Heart right ventricle (tissue), 16 donors: ENCODE measurements around the gene PAX5. TPM values are rescaled to one million over a fixed set of nuclear protein-coding genes. Genes with fewer than 3 reads are reported as not detected.

Source experiments
- ATAC-seq, 8 donors: fragments of 200-7000 bp; cut with Tn5 transposase; one replicate each; pipeline ENCODE4 v1.9.1; 2020; ENCODE audit warnings: mild to moderate bottlenecking in 8 of 8, moderate library complexity in 8 of 8, moderate number of reproducible peaks in 1 of 8
- DNase-seq, 2 donors: peaks; one replicate each; pipeline ENCODE4 v3.0.0-alpha.2; 2020
- H3K27ac ChIP-seq, 10 donors: fragments of 200-600 bp; sonication (generic) in 2 of 10; one replicate each; pipeline versions ENCODE4 v1.5.0 to v1.8.0; 2020 to 2022; ENCODE audit warnings: mild to moderate bottlenecking in 3 of 10
- H3K27me3 ChIP-seq, 7 donors: fragments of 200-600 bp; one replicate each; pipeline ENCODE4 v1.8.0; 2021 to 2022; ENCODE audit warnings: mild to moderate bottlenecking in 2 of 7
- H3K36me3 ChIP-seq, 9 donors: fragments of 200-600 bp; sonication (generic) in 1 of 9; one replicate each; pipeline versions ENCODE4 v1.5.0 to v1.8.0; 2020 to 2022; ENCODE audit warnings: mild to moderate bottlenecking in 2 of 9
- H3K4me1 ChIP-seq, 9 donors: fragments of 200-600 bp; sonication (generic) in 1 of 9; one replicate each; pipeline versions ENCODE4 v1.5.0 to v1.8.0; 2020 to 2022; ENCODE audit warnings: mild to moderate bottlenecking in 4 of 9
- H3K4me3 ChIP-seq, 10 donors: fragments of 200-600 bp; sonication (generic) in 2 of 10; one replicate each; pipeline versions ENCODE4 v1.5.0 to v1.8.0; 2020 to 2022; ENCODE audit warnings: mild to moderate bottlenecking in 7 of 10, moderate library complexity in 2 of 10
- H3K9me3 ChIP-seq, 11 donors: fragments of 200-600 bp in 10 of 11; sonication (generic) in 2 of 11; one replicate each; pipeline versions ENCODE4 v1.5.0 to v1.8.0; 2013 to 2022; ENCODE audit warnings: mild to moderate bottlenecking in 2 of 11, control low read depth in 1 of 11, moderate library complexity in 1 of 11
- WGBS, 2 donors: extraction: QIAGEN DNeasy Blood & Tissue Kit; methylation state at CpG; one replicate each; pipeline ENCODE4 v1.1.7; 2013; ENCODE audit warnings: inconsistent platforms in 1 of 2; 5-methylcytosine and 5-hydroxymethylcytosine counted together
- intact Hi-C, 10 donors: fragments of 100-400 bp; cut with DNase I; formaldehyde crosslinking; loops; one replicate each; pipeline versions ENCODE4 v1.11.1 to v1.14.2; 2022
- polyA plus RNA-seq, 2 donors: library from polyadenylated mRNA; stranded (reverse); fragments of 200-250 nt; gene quantifications; one replicate each; pipeline ENCODE4 v1.2.3, GENCODE V29; 2013
- total RNA-seq, 10 donors: library from RNA; stranded (reverse); fragmentation: NEBNext Ultra II Directional in 3 of 10; extraction: Animal tissue kit (Norgen Biotek cat#: 25700) in 3 of 10; gene quantifications; one replicate each; pipeline versions ENCODE4 v1.2.1 to v1.2.4, GENCODE V29; 2021 to 2023
- TF ChIP-seq, protein P1 (sequence below), 9 donors: fragments of 200-600 bp; sonication (generic) in 2 of 9; IDR thresholded peaks; one replicate each; pipeline versions ENCODE4 v1.5.0 to v1.8.0; 2021 to 2022; ENCODE audit warnings: antibody characterized with exemption in 9 of 9, mild to moderate bottlenecking in 5 of 9, moderate library complexity in 1 of 9
- donor health status: Arrhythmogenic right ventricular cardiomyopathy.
- donor health status: ischemic (EF 13 %, LVEDD 7.1; RV severe dilation, severe dysfunction).
- donor health status: healthy with polysubstance abuse.
- donor health status: DM: no; HTN: yes; CAD: no.
- donor health status: DM: no; HTN: no; CAD: no.
- donor health status: ischemic (EF 25% LVEDD 6.9; RV normal size, moderate dysfunction).
- donor health status: ischemic (EF 25% LVEDD 5.7; RV mildly dilated, moderate dysfunction).
- donor health status: healthy.
- donor health status: DM: yes; HTN: yes; CAD: no.
- donor health status: Ischemic cardiomyopathy.
- donor health status: ischemic (EF 35%, LVEDD 5.7; RV mildly dilated, moderate dysfunction).
- donor health status: nonischemic (EF 11% LVEDD 7.7; RV severe dilation, severe dysfunction).
- donor health status: DM: yes; HTN: yes; CAD: no.
- donor health status: PGD.
- donor health status: ischemic (EF 29% LVEDD 5.4; RV normal size, mild dysfunction).
- donor health status: nonischemic (EF 23%, LVEDD 6.1; RV moderate dilation, normal function).

Gene PAX5
- total and polyA plus RNA-seq, 12 donors: under 0.01 to 0.09 TPM; not detected in 10

DNA sequence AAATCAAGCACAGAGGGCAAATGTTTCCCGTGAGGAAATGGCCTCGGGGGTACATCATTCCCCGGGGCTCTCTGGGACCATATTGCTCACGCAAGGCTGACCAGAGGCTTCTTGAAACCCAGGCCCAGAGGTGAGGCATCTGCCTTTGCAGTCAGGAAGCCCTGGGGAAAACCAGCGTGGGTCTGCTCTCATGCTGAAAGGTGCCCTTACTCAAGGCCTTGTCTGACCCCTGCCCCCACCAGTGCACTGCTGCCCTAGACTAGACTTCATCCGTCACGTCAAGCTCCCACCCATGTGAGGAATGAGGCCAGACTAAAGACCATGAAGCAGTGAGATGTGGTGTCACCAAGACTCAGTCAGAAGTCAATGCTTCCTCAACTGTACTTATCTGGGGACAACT lies 66.1 kb downstream of the PAX5 start:
- no peaks in the 10 kb centered on the region for H3K9me3 ChIP-seq
- ATAC-seq: no peak
- no peak for DNase-seq
- H3K4me3 ChIP-seq: no peak overlapping the region
- H3K27me3 ChIP-seq: peaks cover 0 to 6% (median 0%) of the 10 kb centered on the region in 7 donors
- no peaks in the 10 kb centered on the region for H3K4me1 ChIP-seq
- H3K36me3 ChIP-seq: no peaks in the 10 kb centered on the region
- no peak overlapping the region for H3K27ac ChIP-seq
- intact Hi-C loops: loop anchor here in 1 of 10 donors (10.0 kb wide), 1 partner anchor 57 kb away; no protein-coding TSS in a partner anchor
- TF ChIP-seq, protein P1, sequence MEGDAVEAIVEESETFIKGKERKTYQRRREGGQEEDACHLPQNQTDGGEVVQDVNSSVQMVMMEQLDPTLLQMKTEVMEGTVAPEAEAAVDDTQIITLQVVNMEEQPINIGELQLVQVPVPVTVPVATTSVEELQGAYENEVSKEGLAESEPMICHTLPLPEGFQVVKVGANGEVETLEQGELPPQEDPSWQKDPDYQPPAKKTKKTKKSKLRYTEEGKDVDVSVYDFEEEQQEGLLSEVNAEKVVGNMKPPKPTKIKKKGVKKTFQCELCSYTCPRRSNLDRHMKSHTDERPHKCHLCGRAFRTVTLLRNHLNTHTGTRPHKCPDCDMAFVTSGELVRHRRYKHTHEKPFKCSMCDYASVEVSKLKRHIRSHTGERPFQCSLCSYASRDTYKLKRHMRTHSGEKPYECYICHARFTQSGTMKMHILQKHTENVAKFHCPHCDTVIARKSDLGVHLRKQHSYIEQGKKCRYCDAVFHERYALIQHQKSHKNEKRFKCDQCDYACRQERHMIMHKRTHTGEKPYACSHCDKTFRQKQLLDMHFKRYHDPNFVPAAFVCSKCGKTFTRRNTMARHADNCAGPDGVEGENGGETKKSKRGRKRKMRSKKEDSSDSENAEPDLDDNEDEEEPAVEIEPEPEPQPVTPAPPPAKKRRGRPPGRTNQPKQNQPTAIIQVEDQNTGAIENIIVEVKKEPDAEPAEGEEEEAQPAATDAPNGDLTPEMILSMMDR (IDR thresholded peaks at IDR 0.05): no peak
- 70 to 81% methylated on average over 7 of the region's 7 CpGs for WGBS, 2 donors

DNA sequence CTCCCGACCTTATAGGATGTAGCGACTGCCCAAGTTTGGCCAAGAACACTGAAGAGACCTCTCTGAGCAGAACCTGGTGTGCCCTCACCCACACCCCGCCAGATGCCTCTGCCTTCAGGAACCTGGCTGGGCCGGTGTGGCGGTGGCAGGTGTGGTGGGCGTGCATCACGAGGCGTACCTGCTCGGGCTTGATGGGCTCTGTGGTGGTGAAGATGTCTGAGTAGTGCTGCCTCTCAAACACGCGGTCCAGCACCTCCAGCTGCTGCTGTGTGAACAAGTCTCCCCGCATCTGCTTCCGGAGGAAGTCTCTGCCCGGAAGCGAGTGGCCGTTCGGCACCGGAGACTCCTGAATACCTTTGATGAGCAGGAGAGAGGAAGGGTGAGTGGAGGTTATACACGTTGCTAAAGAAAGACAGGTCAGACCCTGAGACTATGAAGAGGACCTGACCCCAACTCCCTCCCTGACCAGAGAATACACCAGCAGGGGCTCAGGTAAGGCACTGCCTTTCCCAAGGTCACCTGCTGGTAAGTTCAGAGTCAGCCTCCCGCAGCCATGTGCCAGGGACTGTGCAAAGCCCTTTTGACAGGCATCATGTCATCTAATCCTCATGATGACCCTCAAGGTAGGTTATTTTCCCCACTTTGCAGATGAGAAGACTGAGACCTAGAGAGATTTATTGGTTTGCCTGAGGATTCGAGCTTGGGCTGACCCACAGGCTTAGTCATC lies 67.5 kb downstream of the PAX5 start:
- peaks cover 0 to under 1% (median 0%) of the 10 kb centered on the region in 9 donors for H3K4me1 ChIP-seq
- DNase-seq (no peak), ATAC-seq (no peak)
- peaks cover 0 to 12% (median under 1%) of the 10 kb centered on the region in 7 donors for H3K27me3 ChIP-seq
- intact Hi-C loops: loop anchor here in 1 of 10 donors (10.0 kb wide), 1 partner anchor 58 kb away; no protein-coding TSS in a partner anchor
- no peak overlapping the region for H3K4me3 ChIP-seq
- H3K9me3 ChIP-seq: no peaks in the 10 kb centered on the region
- TF ChIP-seq, protein P1 (IDR thresholded peaks at IDR 0.05): no peak
- no peaks in the 10 kb centered on the region for H3K36me3 ChIP-seq
- no peak overlapping the region for H3K27ac ChIP-seq
- WGBS, 2 donors: 84 to 88% methylated on average over 21 of the region's 21 CpGs

DNA sequence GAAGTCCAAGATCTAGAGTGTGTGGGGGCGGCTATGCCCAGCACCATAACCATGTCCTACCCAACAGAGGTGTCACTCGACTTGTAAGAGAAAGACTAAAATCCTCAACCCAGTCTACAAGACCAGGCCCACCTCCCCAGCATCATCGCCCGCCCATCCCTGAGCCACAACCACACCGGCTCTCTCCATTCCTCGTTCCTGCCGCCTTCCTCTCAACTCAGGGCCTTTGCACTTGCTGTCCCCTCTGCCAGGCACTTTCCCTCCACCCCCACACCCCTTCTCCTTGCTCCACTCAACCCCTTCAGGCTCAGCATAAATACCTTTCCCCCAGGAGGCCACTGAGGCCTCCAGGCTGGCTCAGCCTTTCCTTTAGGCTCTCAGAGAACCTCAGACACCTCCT lies 69.3 kb downstream of the PAX5 start:
- TF ChIP-seq, protein P1 (IDR thresholded peaks at IDR 0.05): no peak
- Histone ChIP-seq H3K36me3 (no peaks in the 10 kb centered on the region), H3K4me1 (peaks cover 0 to 3% (median 0%) of the 10 kb centered on the region in 9 donors), H3K9me3 (no peaks in the 10 kb centered on the region), H3K27me3 (peaks cover 0 to 21% (median 4%) of the 10 kb centered on the region in 7 donors), H3K4me3 (no peak overlapping the region), H3K27ac (no peak overlapping the region)
- intact Hi-C loops: loop anchor here in 1 of 10 donors (10.0 kb wide), 1 partner anchor 60 kb away; no protein-coding TSS in a partner anchor
- WGBS, 2 donors: 92 to 93% methylated on average over 7 of the region's 7 CpGs
- ATAC-seq (no peak), DNase-seq (no peak)

DNA sequence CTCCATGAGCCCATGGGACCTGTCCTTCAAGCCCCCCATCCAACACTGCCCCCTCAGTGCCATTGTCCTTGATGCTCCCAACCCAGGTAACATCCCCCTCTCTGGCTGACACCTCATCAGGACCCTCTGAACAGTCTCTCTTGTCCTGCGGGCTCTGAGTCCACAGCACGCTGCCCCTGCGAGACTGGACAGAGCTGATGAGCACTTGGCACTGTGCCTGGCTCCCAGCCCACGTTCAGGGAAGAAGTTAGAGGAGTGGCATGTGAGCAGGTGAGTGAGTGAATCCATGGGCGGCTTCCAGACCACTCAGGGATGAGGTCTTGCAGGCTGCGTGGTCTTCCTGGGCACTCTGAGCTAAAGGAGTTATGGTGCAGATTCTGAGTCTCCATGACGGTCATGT lies 70.7 kb downstream of the PAX5 start:
- H3K9me3 ChIP-seq: no peaks in the 10 kb centered on the region
- ATAC-seq: no peak
- 67 to 78% methylated on average over 7 of the region's 7 CpGs for WGBS, 2 donors
- DNase-seq: no peak
- H3K27me3 ChIP-seq: peaks cover 0 to 34% (median 6%) of the 10 kb centered on the region in 7 donors
- peaks cover 0 to 3% (median 0%) of the 10 kb centered on the region in 9 donors for H3K4me1 ChIP-seq
- no peak overlapping the region for H3K27ac ChIP-seq
- intact Hi-C loops: loop anchor here in 1 of 10 donors (10.0 kb wide), 1 partner anchor 61 kb away; no protein-coding TSS in a partner anchor
- H3K36me3 ChIP-seq: no peaks in the 10 kb centered on the region
- H3K4me3 ChIP-seq: no peak overlapping the region
- TF ChIP-seq, protein P1 (IDR thresholded peaks at IDR 0.05): no peak
